NCI-H1694 (cell line): ENCODE results near the gene NHEJ1.
A peak's percentile ranks its signal among the peaks of the same experiment; 100 is the strongest.

Source experiments
- DNase-seq: peaks from one replicate; lab custom pipeline; 2025; lab: John Stamatoyannopoulos, UW

The NHEJ1 gene

GRCh38 chr2:219087361-219087760 is 73.3 kb downstream of the NHEJ1 start:
- peak; percentile 70 for DNase-seq

GRCh38 chr2:219086196-219086595 is 74.4 kb downstream of the NHEJ1 start:
- DNase-seq, result no peak

GRCh38 chr2:219084791-219085190 is 75.8 kb downstream of the NHEJ1 start:
- DNase-seq, result no peak

- DNase-seq, result no peak
Measured at GRCh38 chr2:219082332-219082958, 78.2 kb downstream of the NHEJ1 start.

GRCh38 chr2:219081701-219082331 is 78.8 kb downstream of the NHEJ1 start:
- DNase-seq, result no peak

- DNase-seq, result no peak
Measured at GRCh38 chr2:219081096-219081495, 79.5 kb downstream of the NHEJ1 start.

GRCh38 chr2:219079417-219079816 is 81.2 kb downstream of the NHEJ1 start:
- DNase-seq, result no peak

GRCh38 chr2:219078951-219079350 is 81.7 kb downstream of the NHEJ1 start:
- no peak for DNase-seq

GRCh38 chr2:219078126-219078525 is 82.5 kb downstream of the NHEJ1 start:
- DNase-seq, result no peak

- no peak for DNase-seq
Measured at GRCh38 chr2:219076253-219076652, 84.4 kb downstream of the NHEJ1 start.

- peak; percentile 86 for DNase-seq
Measured at GRCh38 chr2:219073413-219074129, 87.0 kb downstream of the NHEJ1 start.

- DNase-seq, result no peak
Measured at GRCh38 chr2:219072741-219073250, 87.8 kb downstream of the NHEJ1 start.

GRCh38 chr2:219071131-219071816 is 89.3 kb downstream of the NHEJ1 start:
- no peak for DNase-seq

- no peak for DNase-seq
Measured at GRCh38 chr2:219065484-219065883, 95.1 kb downstream of the NHEJ1 start.

- no peak for DNase-seq
Measured at GRCh38 chr2:219062081-219062480, 98.5 kb downstream of the NHEJ1 start.

GRCh38 chr2:219060821-219061791 is 99.5 kb downstream of the NHEJ1 start, which contains the start of gene IHH:
Gene IHH (minus strand): TSS chr2:219060921. CDS start chr2:219060467, 454 bp downstream.
- no peak for DNase-seq

- no peak for DNase-seq
Measured at GRCh38 chr2:219059725-219060682, 100.6 kb downstream of the NHEJ1 start.

GRCh38 chr2:219059375-219059724 is 101.3 kb downstream of the NHEJ1 start:
- no peak for DNase-seq

- no peak for DNase-seq
Measured at GRCh38 chr2:219058541-219059374, 101.9 kb downstream of the NHEJ1 start.
